ENCODE measurements around the gene CELSR1.
A peak's percentile ranks its signal among the peaks of the same experiment; 100 is the strongest.

CELSR1 gene

DNA sequence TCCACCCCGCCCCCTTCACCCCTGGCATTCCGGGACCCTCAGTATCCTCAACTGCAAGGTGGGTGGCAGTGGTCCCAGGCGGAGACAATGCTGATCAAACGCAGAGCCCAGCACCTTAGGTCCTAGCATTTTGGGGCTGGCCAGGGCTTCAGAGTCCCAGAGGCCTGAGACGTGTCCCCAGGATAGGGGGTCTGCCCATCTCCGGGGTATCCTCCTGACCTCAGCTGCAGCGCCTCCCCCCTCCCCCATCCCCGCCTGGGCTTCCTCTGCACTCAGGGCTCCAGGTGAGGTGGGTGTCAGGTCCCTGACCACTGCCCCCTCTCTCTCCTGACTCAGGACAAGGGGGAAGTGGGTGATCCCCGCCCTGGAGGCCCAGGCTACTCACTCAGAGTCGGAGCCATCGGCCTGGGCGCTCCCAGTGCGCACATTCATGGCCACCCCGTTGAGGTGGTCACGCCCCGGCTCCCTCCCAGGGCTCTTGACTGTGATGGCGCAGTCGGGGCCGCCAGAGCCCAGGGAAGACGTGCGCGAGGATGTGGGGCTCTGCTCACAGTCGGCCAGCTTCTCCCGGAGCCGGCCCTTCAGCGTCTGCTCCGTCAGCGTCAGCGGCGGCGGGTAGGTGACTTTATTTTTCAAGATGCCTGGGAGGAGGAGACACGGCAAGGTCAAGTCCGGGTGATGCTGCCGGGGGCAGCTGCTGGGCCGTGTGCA is 173.7 kb downstream of the CELSR1 start:
- DNase-seq: no peak

DNA sequence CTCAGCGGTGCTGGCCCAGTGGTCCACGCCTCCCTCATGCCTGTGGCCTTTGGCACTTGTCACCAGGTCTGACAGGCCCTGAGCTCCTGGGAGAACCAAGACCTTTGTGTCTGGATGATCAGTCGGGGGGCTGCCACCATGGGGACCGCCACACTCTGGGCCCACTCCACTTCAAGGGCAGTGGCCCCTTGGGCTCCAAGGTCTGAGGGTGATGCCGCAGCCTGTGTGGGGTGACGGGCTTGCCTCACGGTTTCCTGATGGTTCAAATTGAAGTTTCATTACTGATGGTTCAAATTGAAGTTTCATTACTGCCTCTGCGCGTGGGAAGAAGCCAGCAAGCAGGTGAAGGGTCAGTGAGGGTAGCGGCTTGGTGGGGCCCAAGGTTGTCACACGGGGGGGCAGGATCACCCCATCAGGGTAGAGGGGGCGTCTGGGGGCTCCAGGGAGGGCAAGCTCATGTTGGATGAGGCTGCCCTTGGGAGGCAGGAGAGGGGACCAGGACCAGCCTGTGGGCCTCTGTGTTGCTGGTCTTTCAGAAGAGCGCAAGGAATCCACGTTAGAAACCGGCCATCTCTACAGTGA is 174.4 kb downstream of the CELSR1 start:
- no peak for DNase-seq

DNA sequence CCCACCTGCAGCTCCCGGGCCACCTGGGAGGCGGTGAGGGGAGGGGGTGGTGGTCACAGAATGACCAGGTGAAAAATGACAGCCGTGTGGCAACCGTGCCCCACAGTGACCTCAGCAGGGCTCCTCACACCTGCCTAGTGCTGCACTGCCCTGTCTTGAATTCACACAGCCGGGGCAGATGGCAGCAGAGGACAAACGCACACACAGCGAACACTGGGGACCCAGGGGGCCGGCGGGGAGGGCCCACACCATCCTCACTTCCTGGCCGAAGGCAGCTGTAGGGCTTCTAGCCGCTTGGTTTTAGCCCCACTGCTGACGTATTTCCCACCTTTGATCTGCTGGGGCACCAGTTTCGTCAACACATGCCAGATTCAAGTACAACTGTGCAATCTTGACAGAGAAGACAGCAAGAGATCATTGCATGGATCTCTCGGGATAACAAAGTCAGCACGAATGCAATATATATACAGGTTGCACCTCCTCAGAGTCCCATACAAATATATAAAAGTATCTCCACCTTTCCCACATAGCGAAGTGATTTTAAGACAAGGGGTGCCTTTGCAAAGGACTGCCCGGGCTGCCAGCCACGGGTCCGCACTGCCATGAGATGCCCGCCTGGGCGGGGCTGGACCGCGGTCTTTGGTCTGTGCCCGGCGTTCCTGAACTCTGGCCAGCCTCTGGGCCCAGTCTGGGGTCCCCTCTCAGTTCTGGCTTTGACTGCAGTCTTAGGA is 175.1 kb downstream of the CELSR1 start:
- no peak for DNase-seq

DNA sequence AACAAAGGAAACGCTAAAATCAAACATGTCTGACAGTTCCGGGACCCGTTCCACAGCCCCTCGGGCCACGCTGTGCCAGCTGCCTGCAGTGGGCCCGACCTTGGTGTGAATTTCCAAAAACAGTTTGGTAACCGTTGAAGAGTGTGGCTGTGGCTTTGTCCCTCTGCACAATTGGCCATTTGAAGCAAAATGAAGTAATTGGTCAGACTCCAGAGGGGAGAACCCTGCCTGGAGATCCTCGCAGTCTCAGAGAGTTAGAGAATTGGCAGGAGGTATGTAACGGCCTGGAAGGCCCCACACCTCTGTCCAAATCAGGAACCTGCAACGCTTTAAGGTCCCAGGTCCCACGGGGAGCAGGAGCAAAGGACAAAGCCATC is 175.6 kb downstream of the CELSR1 start:
- DNase-seq: no peak

DNA sequence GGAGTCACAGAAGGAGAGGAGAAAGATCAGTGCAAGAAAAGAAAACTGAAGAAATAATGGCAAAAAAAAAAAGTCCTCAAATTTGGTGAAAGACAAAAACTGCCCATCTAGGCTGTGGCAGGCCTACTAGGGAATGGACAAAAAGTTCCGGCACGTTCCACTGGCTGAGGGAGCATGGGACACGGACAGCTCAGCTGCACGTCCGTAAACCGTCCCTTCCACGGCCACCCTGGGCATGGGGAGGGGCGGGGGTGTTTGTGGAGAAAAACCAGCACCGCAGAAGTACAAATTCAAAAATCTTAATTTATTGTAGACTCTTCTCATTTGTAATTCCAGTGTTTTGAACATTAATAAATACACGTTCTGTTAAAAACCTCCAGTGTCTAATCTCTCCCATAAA is 176.5 kb downstream of the CELSR1 start:
- DNase-seq: no peak

DNA sequence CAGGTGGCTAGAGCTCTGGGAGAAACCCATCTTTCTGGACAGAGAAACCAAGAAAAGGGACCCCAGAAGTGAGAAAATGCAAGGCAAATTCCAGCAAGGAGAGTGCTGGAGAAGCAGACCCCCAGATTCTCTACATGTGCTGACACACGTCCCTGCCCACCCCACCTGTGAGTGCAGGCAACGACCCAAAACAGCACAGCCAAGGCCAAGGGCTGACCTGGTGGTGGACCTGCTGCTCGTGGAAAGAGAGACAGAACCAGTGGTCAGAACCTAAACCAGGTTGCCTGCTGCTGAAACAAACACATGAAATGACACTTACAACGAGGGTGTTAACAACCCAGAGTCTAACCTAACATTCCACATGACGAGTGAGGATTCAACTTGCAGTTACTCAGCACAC is 177.3 kb downstream of the CELSR1 start:
- no peak for DNase-seq

DNA sequence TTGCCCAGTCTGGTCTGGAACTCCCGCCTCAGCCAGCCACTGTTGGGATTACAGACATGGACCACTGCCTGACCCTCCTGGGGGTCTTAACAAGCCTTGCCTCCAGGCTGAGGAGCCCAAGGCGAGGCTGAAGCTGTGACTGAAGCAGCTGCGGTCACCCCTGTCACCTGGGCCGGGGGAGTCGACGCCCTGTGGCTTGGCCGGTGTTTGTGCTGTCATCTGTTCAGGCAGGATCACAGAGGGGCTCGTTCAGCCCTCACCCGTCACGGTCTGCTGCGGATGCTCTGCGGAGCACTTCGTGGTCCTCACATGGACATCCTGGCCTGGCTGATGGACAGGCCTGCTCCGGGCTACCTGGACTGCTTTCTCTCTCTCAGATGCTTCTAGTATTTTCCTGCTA is 178.1 kb downstream of the CELSR1 start:
- DNase-seq: no peak

DNA sequence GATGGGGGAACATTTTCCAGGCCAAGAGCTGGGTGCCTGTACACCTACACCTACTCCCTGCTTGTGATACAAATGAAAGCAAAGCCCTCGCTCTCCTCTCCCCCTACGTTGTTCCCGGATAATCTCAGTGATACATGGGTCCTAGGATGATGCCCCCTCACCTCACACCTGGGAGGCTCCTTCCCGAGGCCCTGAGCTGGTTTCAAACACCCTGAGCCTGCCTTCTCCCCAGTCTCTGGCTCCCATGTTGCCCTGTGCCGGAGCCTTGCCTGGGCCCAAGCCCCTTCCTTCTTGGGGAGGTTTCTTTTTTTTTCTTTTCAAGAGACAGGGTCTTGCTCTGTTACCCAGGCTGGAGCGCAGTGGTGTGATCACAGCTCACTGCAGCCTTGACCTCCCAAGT is 178.7 kb downstream of the CELSR1 start:
- DNase-seq: no peak

DNA sequence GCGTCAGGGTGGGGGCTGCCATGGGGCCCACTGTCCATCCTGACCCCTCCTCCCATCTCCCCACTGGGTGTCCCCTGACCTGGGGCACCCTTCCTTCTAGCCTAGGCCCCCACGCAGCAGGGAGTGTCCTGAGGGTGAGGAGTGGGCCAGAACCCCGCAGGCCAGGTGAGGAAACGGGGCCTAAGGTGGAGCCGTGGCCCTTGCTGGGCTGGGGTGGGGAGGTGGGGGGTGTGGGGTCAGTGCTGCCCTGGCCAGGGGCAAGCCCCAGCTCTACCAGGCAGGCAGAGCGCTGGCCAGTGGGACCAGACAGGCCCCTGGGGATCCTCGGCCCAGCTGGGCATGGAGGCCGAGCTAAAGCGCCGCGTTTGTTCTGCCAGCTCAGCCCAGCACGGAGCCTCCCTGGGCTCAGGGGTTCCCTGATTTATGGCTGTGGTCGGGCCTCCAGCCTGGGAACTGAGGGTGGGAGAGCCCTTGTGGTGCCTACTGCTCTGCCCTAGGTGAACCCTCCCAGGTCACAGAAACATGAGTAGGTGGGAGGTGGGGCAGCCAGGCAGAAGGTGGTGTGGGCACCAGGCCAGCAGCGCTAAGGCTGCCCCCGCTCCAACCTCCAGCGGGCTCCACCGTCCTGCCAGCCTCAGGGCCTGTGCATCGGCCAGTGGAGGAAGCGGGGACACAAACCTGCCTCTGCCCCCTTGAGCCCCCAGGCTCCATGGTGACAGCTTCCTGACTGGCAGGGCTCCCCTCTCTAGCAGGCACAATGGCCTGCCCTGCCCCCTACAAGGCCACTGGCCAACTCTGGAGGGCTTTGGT is 179.5 kb downstream of the CELSR1 start:
- DNase-seq: peak; percentile 48

DNA sequence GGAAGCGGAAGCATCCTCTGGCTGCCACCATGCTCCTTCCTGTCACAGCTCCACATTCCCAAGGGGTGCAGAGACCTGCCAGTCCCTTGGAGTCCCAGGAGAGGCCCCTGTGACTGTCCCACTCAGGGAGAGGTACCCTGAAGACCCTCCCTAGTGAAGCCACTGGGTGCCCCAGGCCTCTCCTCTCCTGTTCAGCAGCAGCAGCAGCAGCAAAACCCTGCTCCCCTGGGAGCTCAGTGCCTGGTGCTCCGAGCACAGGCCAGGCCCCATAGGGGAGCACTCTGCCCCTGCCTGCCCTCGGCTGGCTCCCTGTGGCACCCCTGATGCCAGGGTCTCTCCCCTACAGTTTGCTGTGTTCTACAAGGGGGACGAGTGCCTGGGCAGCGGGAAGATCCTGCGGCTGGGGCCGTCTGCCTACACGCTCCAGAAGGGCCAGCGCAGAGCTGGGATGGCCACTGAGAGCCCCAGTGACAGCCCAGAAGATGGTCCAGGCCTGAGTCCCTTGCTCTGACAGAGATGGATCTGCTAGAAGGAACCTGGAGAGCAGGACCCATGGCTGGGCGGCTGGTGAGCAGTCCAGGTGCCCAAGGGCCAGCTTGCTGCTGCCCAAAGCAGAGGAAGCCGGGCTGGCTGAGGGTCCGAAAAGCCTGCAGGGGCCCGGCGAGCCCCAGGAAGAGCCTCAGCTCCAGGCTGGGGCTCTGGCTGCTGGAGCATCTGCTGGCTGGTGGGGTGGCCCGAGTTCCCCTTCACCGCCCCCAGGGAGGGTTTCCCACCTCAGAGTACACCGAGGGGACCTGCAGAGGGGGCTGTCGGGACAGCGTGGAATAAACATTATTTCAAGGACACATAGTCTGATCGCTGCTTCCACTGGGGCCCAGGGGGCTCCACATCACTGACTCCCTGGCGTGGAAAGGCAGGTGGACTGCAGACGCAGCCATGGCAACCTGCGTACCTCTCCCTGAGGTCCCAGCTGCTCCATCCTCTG is 180.6 kb downstream of the CELSR1 start:
- no peak for DNase-seq

DNA sequence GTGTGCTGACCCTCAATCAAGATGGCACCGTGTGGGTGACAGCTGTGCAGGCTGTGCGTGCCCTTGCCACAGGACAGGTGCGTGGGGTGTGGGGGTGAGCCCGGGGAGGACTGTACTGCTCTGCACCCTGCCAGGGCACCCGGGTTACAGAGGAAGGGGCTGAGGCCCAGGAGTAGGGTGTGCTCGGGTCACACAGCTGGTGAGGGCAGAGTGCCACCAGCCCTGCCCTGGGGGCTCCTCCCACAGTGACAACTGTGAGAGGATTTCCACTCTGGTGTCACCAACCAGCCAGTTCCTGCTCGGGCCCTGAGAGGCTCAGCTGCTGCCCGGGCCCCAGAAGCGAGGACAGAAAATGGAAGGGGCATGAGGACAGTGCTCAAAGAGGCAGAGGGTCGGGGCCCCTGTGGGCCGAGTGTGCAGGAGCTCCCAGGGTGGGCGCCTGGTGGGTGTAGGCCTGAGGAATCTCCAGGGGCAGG is 181.4 kb downstream of the CELSR1 start:
- no peak for DNase-seq

DNA sequence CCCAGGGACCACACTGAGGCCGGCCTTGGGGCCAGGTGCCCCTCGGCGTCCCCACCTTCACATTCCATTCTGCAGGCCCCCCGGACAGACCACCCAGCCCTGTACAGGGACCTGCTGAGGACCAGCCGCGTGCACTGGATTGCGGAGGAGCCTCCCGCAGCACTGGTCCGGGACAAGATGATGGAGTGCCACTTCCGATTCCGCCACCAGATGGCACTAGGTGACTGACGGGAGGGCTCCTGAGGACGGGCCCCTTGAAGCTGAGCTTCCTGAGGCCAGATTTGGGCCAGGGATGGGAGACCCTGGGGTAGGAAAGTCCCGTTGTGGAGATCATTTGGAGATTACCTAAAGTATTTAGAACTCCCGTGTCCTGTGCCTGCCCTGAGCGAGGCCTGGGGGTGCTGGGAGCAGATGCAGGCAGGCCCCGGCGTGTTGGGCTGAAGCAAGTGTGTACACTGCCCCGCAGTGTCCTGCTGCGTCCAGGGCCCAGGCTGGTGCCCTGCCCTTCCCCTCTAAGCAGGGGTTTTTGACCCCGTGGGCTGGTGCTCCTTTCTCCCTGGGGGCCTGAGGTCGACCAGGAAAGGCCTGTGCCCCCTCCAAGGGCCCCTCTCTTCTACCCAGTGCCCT is 181.9 kb downstream of the CELSR1 start:
- DNase-seq: peak; percentile 68

DNA sequence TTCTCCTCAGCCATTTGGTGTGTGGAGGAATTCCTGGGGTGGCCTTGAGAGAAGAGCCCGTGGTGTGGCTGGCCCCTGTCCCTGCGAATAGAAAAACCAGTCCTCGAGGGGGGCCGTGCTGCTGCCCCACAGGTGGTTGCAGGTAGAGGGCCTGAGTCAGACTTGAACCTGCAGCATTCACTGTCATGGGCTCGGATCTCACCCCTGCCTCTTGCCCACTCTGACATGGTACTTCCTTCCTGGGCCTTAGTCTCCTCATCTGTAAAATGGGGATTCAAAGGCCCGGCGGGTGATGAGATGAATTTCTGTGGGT is 182.5 kb downstream of the CELSR1 start:
- no peak for DNase-seq

DNA sequence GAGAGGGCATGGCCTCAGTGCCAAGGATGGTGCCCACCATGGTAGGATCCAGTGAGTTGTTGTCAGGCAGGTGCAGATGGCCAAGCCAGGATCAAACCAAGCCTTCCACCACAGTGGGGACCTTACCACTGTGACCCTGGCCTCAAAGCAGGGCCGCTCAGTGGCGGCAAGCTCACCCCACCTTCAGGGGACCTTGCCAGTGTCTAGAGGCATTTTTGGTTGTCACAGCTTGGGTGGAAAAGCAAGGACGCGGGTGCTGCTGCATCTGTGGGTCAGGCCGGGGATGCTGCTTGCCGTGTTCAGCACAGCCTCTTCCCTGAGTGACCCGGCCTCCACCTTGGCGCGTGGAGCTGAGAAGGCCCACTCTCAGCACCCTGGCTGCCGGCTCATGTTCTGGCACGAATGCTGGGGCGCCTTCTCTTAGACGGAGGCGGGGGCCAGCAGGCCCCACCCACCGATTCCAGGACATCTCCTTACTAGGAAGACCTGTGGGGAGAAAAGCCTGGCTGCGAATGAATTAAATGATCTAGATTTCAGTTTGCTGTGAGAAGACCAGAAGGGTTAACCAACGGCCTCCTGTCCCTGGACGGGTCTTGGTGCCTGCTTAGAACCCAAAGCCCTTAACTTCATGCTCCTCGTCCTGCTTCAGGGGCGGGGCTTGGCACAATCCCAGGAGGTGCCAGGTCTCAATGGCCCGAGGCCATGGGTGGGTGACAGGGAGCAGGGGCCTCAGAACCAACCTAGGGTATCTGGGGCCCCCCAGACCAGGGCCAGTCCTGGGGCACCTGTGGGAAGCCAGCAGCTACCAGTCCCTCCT is 183.0 kb downstream of the CELSR1 start:
- DNase-seq: no peak

DNA sequence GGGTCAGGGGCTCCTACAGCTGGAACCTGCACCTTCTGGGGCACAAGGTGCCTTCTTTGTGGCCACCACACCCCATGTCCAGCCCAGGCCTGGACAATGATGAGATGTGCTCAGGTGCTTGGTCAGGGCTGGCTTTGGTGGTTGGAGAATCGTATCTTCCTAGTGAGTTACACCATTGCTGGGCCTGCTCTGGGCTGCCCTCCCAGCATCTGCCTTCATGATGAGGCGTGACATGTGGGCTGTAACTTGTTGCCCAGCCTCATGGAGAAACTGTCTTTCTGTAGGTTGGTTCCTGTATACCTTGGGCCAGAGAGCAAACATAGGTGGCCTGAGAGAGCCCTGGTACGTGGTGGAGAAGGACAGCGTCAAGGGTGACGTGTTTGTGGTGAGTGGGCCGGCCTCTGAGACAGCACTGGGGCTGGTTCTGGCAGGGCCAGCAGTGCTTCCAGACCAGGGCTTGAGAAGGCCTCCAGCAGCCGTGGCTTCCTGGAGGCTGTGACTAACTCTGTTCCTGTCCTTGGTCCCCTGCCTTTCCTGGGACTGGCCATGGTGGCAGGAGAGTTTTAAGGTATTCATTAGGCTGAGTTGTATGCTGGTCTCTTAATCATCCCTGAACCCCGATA is 183.8 kb downstream of the CELSR1 start:
- no peak for DNase-seq

DNA sequence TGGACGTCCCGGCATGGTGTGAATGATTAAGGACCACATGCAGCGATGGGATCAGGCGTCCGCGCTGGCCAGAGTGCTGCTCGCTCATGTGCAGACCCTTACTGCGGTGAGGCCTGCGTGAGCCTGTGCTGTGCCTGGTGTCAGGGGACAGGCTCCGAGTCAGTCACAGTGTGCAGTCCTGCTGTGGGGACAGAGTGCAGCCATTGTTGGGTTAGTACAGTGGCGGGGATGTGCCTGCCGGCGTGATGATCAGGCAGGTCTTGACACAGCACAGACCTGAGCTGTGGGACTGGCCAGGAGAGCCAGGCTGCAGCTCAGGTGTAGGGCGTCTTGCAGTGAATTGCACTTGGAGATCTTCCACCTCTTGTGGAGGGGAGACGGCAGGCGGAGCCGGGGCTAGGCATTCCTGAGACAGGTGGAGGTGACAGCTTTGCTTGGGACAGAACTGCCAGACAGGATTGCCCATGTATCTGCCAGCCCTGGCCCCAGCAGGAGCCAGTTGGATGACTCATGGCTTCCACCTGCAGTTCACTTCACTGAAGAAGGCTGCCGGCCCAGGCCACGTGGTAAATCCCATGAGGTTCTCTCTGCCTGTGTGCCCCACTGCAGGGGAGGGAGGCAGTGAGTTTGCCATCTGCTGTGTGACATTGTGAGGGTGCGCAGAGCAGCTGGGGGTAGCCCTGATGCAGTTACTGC is 184.6 kb downstream of the CELSR1 start:
- no peak for DNase-seq

DNA sequence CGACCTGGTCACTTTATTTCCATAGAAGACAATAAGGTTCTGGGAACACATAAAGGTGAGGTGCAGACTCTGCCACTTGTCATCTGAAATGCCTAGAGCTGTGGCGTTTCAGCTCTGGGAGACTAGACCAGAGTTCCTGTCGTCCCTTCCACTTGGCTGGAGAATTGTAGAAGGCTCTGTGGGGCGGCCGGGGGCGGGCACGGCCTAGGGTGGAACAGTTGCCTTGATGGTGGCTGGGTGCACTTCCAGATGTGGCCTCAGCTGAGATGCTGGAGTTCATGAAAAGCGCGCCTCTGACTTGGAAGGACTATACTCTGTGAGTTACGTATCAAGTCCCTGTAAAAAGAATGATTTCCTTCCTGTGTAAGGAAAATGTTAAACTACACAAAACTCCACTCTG is 185.1 kb downstream of the CELSR1 start:
- DNase-seq: no peak

DNA sequence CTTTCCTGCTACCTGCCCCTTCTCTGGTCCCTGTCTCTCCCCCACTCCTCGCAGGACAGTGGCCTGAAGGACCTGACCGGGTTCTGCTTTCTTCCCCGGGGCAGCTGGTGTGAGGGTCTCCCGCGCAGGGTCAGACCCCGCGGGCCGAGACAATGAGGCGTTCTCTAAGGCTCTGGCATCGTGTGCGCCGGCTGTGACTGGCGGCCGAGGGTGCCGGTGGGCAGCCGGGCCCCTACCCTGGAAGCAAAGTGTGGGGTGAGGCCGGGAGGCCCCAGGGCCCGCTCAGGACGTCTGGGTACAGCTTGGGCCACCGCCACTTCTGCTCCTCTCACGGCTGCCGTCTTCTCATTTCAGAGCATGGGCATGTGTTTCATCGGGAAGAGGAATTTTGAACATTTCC is 185.7 kb downstream of the CELSR1 start:
- DNase-seq: no peak

DNA sequence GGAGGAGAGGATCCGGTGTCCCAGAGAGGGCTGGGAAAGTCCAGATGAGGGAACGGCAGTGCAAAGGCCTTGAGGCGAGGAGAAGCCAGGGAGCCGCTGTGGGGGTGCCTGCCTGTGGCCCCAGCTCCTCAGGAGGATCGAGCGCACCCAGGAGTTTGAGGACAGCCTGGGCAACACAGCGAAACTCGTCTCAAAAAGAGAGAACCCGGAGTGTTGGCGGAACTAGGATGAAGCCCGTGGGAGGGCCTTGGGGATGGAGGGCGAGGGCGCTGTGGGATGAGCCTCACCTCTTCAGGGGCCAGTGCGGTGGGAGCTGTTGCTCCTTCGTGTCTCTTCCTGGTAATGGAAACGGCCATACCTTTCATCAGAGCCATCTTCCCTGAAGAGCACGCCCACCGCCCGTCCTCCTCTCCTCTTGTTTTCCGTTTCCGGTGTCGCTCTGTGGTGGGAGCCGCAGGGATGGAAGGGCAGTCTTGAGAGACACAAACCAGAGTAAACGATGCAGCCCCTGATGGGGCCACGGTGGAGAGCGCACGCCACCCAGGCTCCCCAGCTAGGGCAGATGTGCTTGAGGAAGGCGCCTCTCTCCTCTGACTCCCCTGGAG is 186.2 kb downstream of the CELSR1 start:
- DNase-seq: no peak

All from right kidney (tissue), 1 donor.